Testis (tissue), 2 donors: ENCODE results near the gene OSBPL3.

Experiments
- POLR2A ChIP-seq: fragments of 450-650 bp; IDR thresholded peaks from one replicate; pipeline ENCODE4 v1.6.1; 2017; ENCODE audit warnings: antibody characterized with exemption, mild to moderate bottlenecking, moderate library complexity
- TF ChIP-seq, protein P1 (sequence below), 3 experiments: fragments of 450-650 bp in 2 of 3; fragments of 200-600 bp in 1 of 3; sonication (generic) in 1 of 3; IDR thresholded peaks; one replicate each; pipeline ENCODE4 v1.5.1; 2016 to 2019; ENCODE audit warnings: antibody characterized with exemption in 3 of 3, mild to moderate bottlenecking in 2 of 3, moderate library complexity in 1 of 3

- no peak for TF ChIP-seq POLR2A
- TF ChIP-seq, protein P1, sequence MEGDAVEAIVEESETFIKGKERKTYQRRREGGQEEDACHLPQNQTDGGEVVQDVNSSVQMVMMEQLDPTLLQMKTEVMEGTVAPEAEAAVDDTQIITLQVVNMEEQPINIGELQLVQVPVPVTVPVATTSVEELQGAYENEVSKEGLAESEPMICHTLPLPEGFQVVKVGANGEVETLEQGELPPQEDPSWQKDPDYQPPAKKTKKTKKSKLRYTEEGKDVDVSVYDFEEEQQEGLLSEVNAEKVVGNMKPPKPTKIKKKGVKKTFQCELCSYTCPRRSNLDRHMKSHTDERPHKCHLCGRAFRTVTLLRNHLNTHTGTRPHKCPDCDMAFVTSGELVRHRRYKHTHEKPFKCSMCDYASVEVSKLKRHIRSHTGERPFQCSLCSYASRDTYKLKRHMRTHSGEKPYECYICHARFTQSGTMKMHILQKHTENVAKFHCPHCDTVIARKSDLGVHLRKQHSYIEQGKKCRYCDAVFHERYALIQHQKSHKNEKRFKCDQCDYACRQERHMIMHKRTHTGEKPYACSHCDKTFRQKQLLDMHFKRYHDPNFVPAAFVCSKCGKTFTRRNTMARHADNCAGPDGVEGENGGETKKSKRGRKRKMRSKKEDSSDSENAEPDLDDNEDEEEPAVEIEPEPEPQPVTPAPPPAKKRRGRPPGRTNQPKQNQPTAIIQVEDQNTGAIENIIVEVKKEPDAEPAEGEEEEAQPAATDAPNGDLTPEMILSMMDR (IDR thresholded peaks at IDR 0.05) = no peak
Measured at GRCh38 chr7:24857623-24858022, 122.4 kb downstream of the OSBPL3 start.
